Stimulated activated CD4-positive, alpha-beta T cell treated with anti-CD3 and anti-CD28 coated beads, Interleukin-4, amount 100 ng/mL, for 48 hours (primary cell): ENCODE data around the gene ATP5F1D.

Source experiments
- DNase-seq, 2 donors: peaks; one replicate each; pipeline ENCODE4 v3.0.0-alpha.2; 2020; ENCODE audit warnings: low read depth in 2 of 2

Gene ATP5F1D

GRCh38 chr19:1270213-1270853 lies 28.8 kb downstream of the ATP5F1D start:
- no peak for DNase-seq

GRCh38 chr19:1270854-1271527 lies 29.4 kb downstream of the ATP5F1D start:
- no peak for DNase-seq

GRCh38 chr19:1271528-1272422 lies 30.2 kb downstream of the ATP5F1D start:
- DNase-seq, result no peak

GRCh38 chr19:1272423-1273262 lies 31.1 kb downstream of the ATP5F1D start:
- DNase-seq, result no peak

DNA sequence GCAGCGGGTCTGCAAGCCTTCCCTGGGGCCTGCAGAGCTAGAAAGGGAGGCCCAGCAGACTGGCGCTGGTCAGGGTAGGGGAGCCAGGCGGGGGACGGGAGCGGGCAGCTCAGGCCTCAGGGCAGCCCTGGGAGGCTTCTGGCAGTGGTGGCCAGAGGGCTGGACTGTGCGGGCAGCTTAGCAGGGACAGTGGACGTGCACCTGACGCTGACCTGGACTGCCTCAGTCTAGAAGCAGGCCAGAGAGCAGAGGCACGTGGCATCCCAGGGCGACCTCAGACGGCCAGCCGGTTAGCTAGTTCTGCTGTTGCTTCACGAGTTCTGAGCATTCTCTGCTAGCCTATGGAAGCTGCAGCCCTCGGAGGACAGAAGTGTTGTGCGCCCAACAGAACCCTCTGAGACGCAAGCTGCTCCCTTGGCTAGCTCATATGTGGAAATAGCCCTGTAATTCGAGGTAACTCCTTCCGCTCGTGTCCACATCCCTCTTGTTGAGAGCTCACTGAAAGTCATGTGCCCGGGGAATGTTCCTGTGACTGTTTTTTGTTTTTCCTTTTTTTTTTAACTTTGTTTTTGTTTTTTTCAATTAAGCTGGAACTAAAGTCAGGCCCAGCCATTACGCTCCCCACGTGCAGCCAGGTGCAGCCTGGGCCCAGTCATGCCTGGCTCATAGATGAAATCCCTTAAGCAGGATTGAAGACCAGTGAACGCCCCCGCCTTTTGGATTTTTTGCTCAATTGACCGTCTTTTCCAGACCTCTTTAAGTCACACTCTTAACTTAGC lies 31.9 kb downstream of the ATP5F1D start:
- no peak for DNase-seq

- DNase-seq, result no peak
These were observed 32.7 kb downstream of the ATP5F1D start for GRCh38 chr19:1274081-1274851.

- DNase-seq, result no peak
These were observed 33.3 kb downstream of the ATP5F1D start for GRCh38 chr19:1274852-1275259.

GRCh38 chr19:1275260-1275975 lies 33.9 kb downstream of the ATP5F1D start, which contains the start of gene FAM174C:
TSS of gene FAM174C (plus strand) at chr19:1275530. CDS start at chr19:1275550, 20 bp downstream.
- DNase-seq, result peak; percentile 94 to 95

- DNase-seq, result no peak
These were observed 34.6 kb downstream of the ATP5F1D start for GRCh38 chr19:1275976-1276627.

DNA sequence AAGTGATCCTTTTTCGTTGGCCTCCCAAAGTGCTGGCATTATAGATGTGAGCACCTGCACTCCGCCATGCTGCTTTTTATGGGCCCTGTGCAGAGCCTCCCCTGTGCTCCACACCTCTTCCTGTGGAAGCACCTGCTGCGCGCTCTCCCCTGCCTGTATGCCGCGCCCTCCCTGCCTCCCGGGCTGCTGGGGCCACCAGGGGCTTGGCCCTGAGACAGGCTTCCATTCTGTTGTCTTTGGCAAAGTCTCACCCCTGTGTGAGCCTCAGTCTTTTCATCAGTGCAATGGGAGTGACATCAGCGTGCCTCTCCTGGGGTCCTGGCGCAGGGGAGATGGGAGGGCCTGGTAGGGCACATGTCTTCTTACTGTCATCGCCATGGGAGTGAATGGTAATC lies 35.1 kb downstream of the ATP5F1D start:
- no peak for DNase-seq

- DNase-seq, result no peak
These were observed 35.5 kb downstream of the ATP5F1D start for GRCh38 chr19:1277061-1277460.

- no peak for DNase-seq
These were observed 36.5 kb downstream of the ATP5F1D start for GRCh38 chr19:1278074-1278473.

DNA sequence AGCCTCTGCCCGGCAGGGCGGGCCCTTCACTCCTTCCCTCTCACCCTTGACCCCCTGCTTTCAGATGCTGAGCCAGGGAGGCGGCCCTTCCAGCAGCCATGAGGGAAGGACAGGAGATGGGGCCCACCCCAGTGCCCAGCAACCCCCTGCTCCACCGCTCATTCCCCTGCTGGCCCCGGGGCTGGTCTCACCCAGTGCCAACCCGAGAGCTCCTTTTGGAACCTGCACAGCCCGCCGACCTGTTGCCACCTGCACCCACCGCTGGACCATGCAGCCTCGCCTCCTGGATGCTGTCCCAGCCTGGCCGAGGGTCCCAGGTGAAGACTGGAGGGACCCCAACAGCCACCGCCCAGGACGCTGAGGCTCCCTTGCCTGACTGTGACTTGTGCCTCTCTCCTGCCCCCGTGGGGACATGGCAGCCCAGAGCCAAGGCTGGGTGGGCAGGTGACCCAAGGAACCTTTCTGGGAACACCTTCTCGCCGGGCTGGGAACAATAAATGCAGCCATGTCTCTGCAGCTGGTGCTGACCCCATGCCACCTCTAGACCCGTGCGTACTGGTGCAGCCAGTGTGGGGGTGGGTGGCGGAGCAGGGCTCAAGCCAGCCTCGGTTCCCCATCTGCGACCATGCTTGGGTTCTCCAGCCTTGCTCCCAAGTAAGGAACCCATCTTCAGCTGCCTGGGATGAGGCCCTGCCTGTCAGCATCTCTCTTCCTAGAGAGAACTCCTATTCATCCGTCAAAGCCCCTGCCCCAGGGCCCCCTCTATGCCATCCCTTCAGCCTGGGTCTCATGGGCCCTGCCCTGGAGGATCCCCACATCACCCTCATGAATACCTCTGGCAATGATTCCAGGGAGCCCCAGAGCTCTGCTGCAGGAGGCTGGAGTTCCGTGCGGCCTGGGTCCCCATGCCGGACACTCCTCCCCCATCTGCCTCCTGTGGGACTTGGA lies 37.4 kb downstream of the ATP5F1D start:
- DNase-seq, result no peak

DNA sequence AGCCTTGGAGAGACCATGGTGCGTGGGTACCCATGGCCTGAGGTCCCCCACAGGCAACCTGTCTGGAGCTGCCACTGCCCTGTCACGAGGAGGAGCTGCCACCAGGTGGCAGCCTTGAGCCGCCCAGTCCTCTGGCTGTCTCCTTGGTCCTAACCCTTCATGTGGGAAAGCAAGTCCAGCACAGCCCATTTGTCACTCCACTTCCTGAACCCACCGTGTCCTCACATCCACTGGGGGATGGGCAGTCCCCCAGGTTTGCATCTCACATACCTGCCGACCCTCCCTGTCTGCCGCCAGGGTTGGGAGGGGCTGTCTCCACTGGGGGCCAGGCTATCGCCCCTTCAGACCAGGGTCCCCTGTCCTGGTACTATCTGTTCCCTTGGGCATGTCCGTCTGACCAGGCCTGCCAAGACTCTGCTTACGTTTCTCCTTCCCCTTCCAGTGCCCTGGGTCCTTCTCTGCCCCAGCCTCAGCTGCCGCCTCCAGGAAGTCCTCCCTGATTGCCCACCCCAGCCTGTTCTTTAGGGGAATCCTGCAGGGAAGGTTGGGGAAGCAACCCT lies 38.3 kb downstream of the ATP5F1D start:
- DNase-seq, result peak; percentile 68 to 74

GRCh38 chr19:1280636-1281568 lies 39.4 kb downstream of the ATP5F1D start:
- no peak for DNase-seq
